ENCODE results near the gene SPN.

SPN gene

GRCh38 chr16:29708917-29709600 lies 46.0 kb downstream of the SPN start:
- TF ChIP-seq REST (IDR thresholded peaks at IDR 0.05; ENCODE audit: insufficient read depth in 1 of 2, low read depth in 2 of 2, low read length in 2 of 2) (no peak), FOXP2 (optimal IDR thresholded peaks at IDR 0.05; ENCODE audit: borderline replicate concordance, extremely low read depth, extremely low read length, insufficient read depth) (no peak), SIN3A (IDR thresholded peaks at IDR 0.05; ENCODE audit: borderline replicate concordance, insufficient read depth, low read length) (no peak), TAF1 (IDR thresholded peaks at IDR 0.05; ENCODE audit: borderline replicate concordance, insufficient read depth, low read length) (no peak), POLR2AphosphoS5 (IDR thresholded peaks at IDR 0.05; ENCODE audit: low read depth, low read length) (no peak)

- TF ChIP-seq FOXP2 (optimal IDR thresholded peaks at IDR 0.05; ENCODE audit: borderline replicate concordance, extremely low read depth, extremely low read length, insufficient read depth) = no peak
- TF ChIP-seq REST (IDR thresholded peaks at IDR 0.05; ENCODE audit: insufficient read depth in 1 of 2, low read depth in 2 of 2, low read length in 2 of 2) = no peak
- TF ChIP-seq SIN3A (IDR thresholded peaks at IDR 0.05; ENCODE audit: borderline replicate concordance, insufficient read depth, low read length) = no peak
- TF ChIP-seq POLR2AphosphoS5 (IDR thresholded peaks at IDR 0.05; ENCODE audit: low read depth, low read length) = no peak
- no peak for TF ChIP-seq TAF1 (IDR thresholded peaks at IDR 0.05; ENCODE audit: borderline replicate concordance, insufficient read depth, low read length)
Observed at GRCh38 chr16:29710227-29711219, 47.5 kb downstream of the SPN start.

GRCh38 chr16:29712809-29713208 lies 49.8 kb downstream of the SPN start:
- TF ChIP-seq SIN3A (IDR thresholded peaks at IDR 0.05; ENCODE audit: borderline replicate concordance, insufficient read depth, low read length) = no peak

GRCh38 chr16:29714396-29714795 lies 51.3 kb downstream of the SPN start:
- no peak for TF ChIP-seq SIN3A (IDR thresholded peaks at IDR 0.05; ENCODE audit: borderline replicate concordance, insufficient read depth, low read length)
- TF ChIP-seq REST (IDR thresholded peaks at IDR 0.05; ENCODE audit: insufficient read depth in 1 of 2, low read depth in 2 of 2, low read length in 2 of 2) = no peak
- TF ChIP-seq FOXP2 (optimal IDR thresholded peaks at IDR 0.05; ENCODE audit: borderline replicate concordance, extremely low read depth, extremely low read length, insufficient read depth) = no peak
- TF ChIP-seq POLR2AphosphoS5 (IDR thresholded peaks at IDR 0.05; ENCODE audit: low read depth, low read length) = no peak
- no peak for TF ChIP-seq TAF1 (IDR thresholded peaks at IDR 0.05; ENCODE audit: borderline replicate concordance, insufficient read depth, low read length)

- no peak for TF ChIP-seq TAF1 (IDR thresholded peaks at IDR 0.05; ENCODE audit: borderline replicate concordance, insufficient read depth, low read length)
- TF ChIP-seq SIN3A (IDR thresholded peaks at IDR 0.05; ENCODE audit: borderline replicate concordance, insufficient read depth, low read length) = no peak
- no peak for TF ChIP-seq POLR2AphosphoS5 (IDR thresholded peaks at IDR 0.05; ENCODE audit: low read depth, low read length)
- TF ChIP-seq FOXP2 (optimal IDR thresholded peaks at IDR 0.05; ENCODE audit: borderline replicate concordance, extremely low read depth, extremely low read length, insufficient read depth) = no peak
Observed at GRCh38 chr16:29714972-29715371, 51.9 kb downstream of the SPN start.

All from PFSK-1 (cell line).